HepG2 (cell line): ENCODE measurements around the gene P4HA3. TPM values are rescaled to one million over a fixed set of nuclear protein-coding genes. Genes with fewer than 3 reads are reported as not detected.

Experiments
- ATAC-seq: fragments of 200-7000 bp; cut with Tn5 transposase; 3 replicates; pipeline ENCODE4 v1.9.1; 2020; ENCODE audit warnings: mild to moderate bottlenecking, moderate library complexity
- BruUV-seq: library from RNA; stranded (reverse); fragments of 400-500 nt; replicated peaks from 2 replicates; lab custom pipeline; 2021; lab: Mats Ljungman, UMichigan
- CTCF ChIA-PET: fragments of 300-600 bp; formaldehyde crosslinking; extraction: SDS; loops from one replicate; lab custom pipeline; 2021; ENCODE audit warnings: low total read pairs, inconsistent platforms, low intra/inter-chr PET ratio; lab: Yijun Ruan, JAX
- POLR2A ChIA-PET: fragments of 350-600 bp; sonication (Branson Sonifier 250); formaldehyde crosslinking; loops from one replicate; lab custom pipeline; 2020; ENCODE audit warnings: antibody characterized with exemption, inconsistent platforms; lab: Yijun Ruan, JAX
- DNase-seq: peaks from one replicate; pipeline ENCODE4 v3.0.0-alpha.2; 2015; ENCODE audit warnings: low spot score
- FAIRE-seq: peaks from 3 replicates; lab custom pipeline; 2011; peaks lifted over from hg19 to GRCh38; lab: Jason Lieb, UNC
- H2AFZ ChIP-seq: one replicate; pipeline ENCODE4 v1.6.1; 2011; ENCODE audit warnings: low read length, inconsistent platforms
- H3K27ac ChIP-seq: fragments of 300-600 bp; 3 replicates; pipeline ENCODE4 v1.8.0; 2011; ENCODE audit warnings: mixed run types, mild to moderate bottlenecking, mixed read lengths, low read length, inconsistent platforms; ENCODE audit not compliant: insufficient read depth; ENCODE audit errors: extremely low read length
- H3K27me3 ChIP-seq, 2 experiments: fragments of 200-600 bp in 1 of 2; 2 replicates in 1 of 2; 3 replicates in 1 of 2; pipeline versions ENCODE4 v1.6.0 to v1.8.0; 2011; ENCODE audit warnings: low read length in 2 of 2, mild to moderate bottlenecking in 2 of 2, moderate library complexity in 2 of 2, inconsistent platforms in 1 of 2; ENCODE audit not compliant: insufficient read depth in 2 of 2, control insufficient read depth in 1 of 2
- H3K36me3 ChIP-seq, 2 experiments: fragments of 200-600 bp in 1 of 2; replicated peaks in 1 of 2; 2 replicates in 1 of 2; 3 replicates in 1 of 2; pipeline versions ENCODE4 v1.5.1 to v1.8.0; 2011; ENCODE audit warnings: low read length in 2 of 2, inconsistent platforms in 1 of 2; ENCODE audit not compliant: insufficient read depth in 2 of 2, control insufficient read depth in 1 of 2
- H3K4me1 ChIP-seq: 2 replicates; pipeline ENCODE4 v1.5.1; 2012; ENCODE audit warnings: low read length, inconsistent platforms; ENCODE audit not compliant: insufficient read depth
- H3K4me2 ChIP-seq: 2 replicates; pipeline ENCODE4 v1.6.0; 2011; ENCODE audit warnings: low read depth, low read length, inconsistent platforms
- H3K4me3 ChIP-seq, 3 experiments: fragments of 200-600 bp in 1 of 3; sonication (generic), shearing (Covaris generic) in 1 of 3; replicated peaks in 1 of 3; 2 replicates each; pipeline ENCODE4 v1.5.1; 2011 to 2016; ENCODE audit warnings: low read length in 3 of 3, inconsistent platforms in 2 of 3, low read depth in 2 of 3, mild to moderate bottlenecking in 2 of 3, control low read depth in 1 of 3, mixed read lengths in 1 of 3; ENCODE audit not compliant: insufficient read depth in 1 of 3
- H3K79me2 ChIP-seq: one replicate; pipeline ENCODE4 v1.6.1; 2011; ENCODE audit warnings: low read length, inconsistent platforms; ENCODE audit not compliant: insufficient read depth
- H3K9ac ChIP-seq: 2 replicates; pipeline ENCODE4 v1.6.0; 2011; ENCODE audit warnings: mild to moderate bottlenecking, low read depth, low read length, inconsistent platforms; ENCODE audit not compliant: insufficient read depth
- H3K9me3 ChIP-seq: 2 replicates; pipeline ENCODE4 v1.5.1; 2012; ENCODE audit warnings: mild to moderate bottlenecking, low read length
- H4K20me1 ChIP-seq: 2 replicates; pipeline ENCODE4 v1.6.0; 2011; ENCODE audit warnings: inconsistent platforms, mild to moderate bottlenecking, low read length, moderate library complexity; ENCODE audit not compliant: insufficient read depth
- CEBPB ChIP-seq: IDR thresholded peaks from 2 replicates; pipeline ENCODE4 v1.6.1; 2011; ENCODE audit warnings: low read depth, low read length, improper control_type of control experiment, borderline replicate concordance
- CENPT ChIP-seq: sonication (generic); formaldehyde crosslinking; IDR thresholded peaks from 2 replicates; pipeline ENCODE4 v1.8.0; 2022; ENCODE audit warnings: low read depth, mild to moderate bottlenecking, moderate library complexity, missing genetic modification reagents
- DNMT1 ChIP-seq: sonication (generic); formaldehyde crosslinking; IDR thresholded peaks from 2 replicates; pipeline ENCODE4 v1.5.1; 2020; ENCODE audit warnings: mild to moderate bottlenecking, missing genetic modification reagents
- HDAC6 ChIP-seq: fragments of 200-600 bp; sonication (generic); IDR thresholded peaks from 2 replicates; pipeline ENCODE4 v1.7.0; 2017; ENCODE audit warnings: mild to moderate bottlenecking, antibody characterized with exemption, low read length, low read depth
- MTF1 ChIP-seq: sonication (generic); formaldehyde crosslinking; IDR thresholded peaks from 2 replicates; pipeline ENCODE4 v1.5.0; 2020; ENCODE audit warnings: missing genetic modification reagents
- POLR2G ChIP-seq: fragments of 200-400 bp; formaldehyde crosslinking; IDR thresholded peaks from 2 replicates; pipeline ENCODE4 v1.6.1; 2018; ENCODE audit warnings: mild to moderate bottlenecking, low read depth, low read length, moderate library complexity
- ZNF678 ChIP-seq: sonication (generic); formaldehyde crosslinking; IDR thresholded peaks from 2 replicates; pipeline ENCODE4 v1.4.0; 2020; ENCODE audit warnings: mild to moderate bottlenecking, missing genetic modification reagents
- ZNF883 ChIP-seq: sonication (generic); formaldehyde crosslinking; IDR thresholded peaks from 2 replicates; pipeline ENCODE4 v1.5.1; 2020; ENCODE audit warnings: mild to moderate bottlenecking, missing genetic modification reagents; ENCODE audit errors: not compliant biosample characterization
- ZSCAN30 ChIP-seq: sonication (generic); formaldehyde crosslinking; IDR thresholded peaks from 2 replicates; pipeline ENCODE4 v1.5.0; 2020; ENCODE audit warnings: mild to moderate bottlenecking, missing genetic modification reagents
- WGBS: methylation state at CpG from one replicate; pipeline ENCODE4 v1.1.6; 2017; ENCODE audit warnings: low lambda C conversion rate; 5-methylcytosine and 5-hydroxymethylcytosine counted together
- in situ Hi-C: cut with HindIII; loops from 2 replicates; pipeline ENCODE4 v1.10.0; 2017; ENCODE audit warnings: low pct_unique_long_range_greater_than_20kb; ENCODE audit not compliant: extremely low pct_ligation_motif_present
- intact Hi-C: fragments of 100-400 bp; cut with micrococcal nuclease; formaldehyde crosslinking; loops from one replicate; pipeline ENCODE4 v1.10.0; 2022; ENCODE audit not compliant: unreplicated experiment
- polyA plus RNA-seq, 8 experiments: library from polyadenylated mRNA; depleted of rRNA in 3 of 8; stranded (reverse) in 7 of 8; unstranded in 1 of 8; fragments of >200 nt; fragmentation: Illumina TruSeq in 4 of 8; extraction: Trizol in 4 of 8; gene quantifications; 2 replicates each; pipeline versions ENCODE4 v1.2.1 to v1.2.3, GENCODE V29; 2011 to 2016; ENCODE audit warnings: low read depth in 4 of 8, missing spikeins in 1 of 8, mixed read lengths in 1 of 8; ENCODE audit not compliant: insufficient read depth in 1 of 8
- total RNA-seq, 5 experiments: library from RNA; depleted of rRNA; stranded (reverse); fragments of >200 nt; fragmentation: Illumina TruSeq; extraction: Trizol; gene quantifications; 2 replicates each; pipeline ENCODE4 v1.2.3, GENCODE V29; 2016; ENCODE audit warnings: low read depth in 1 of 5
- TF ChIP-seq, protein P1 (sequence below): sonication (generic); formaldehyde crosslinking; IDR thresholded peaks from 2 replicates; pipeline ENCODE4 v1.8.1; 2023; ENCODE audit warnings: mild to moderate bottlenecking, missing genetic modification reagents
- TF ChIP-seq, protein P2 (sequence below): sonication (generic); formaldehyde crosslinking; IDR thresholded peaks from 2 replicates; pipeline ENCODE4 v1.4.0; 2020; ENCODE audit warnings: missing genetic modification reagents
- TF ChIP-seq, protein P3 (sequence below): sonication (generic); formaldehyde crosslinking; IDR thresholded peaks from 2 replicates; pipeline ENCODE4 v1.5.0; 2020; ENCODE audit warnings: mild to moderate bottlenecking, missing genetic modification reagents
- TF ChIP-seq, protein P4 (sequence below): sonication (generic); formaldehyde crosslinking; IDR thresholded peaks from 2 replicates; pipeline ENCODE4 v1.4.0; 2020; ENCODE audit warnings: missing genetic modification reagents

Gene P4HA3
- total and polyA plus RNA-seq, 2 of the 13 experiments (the other 11 are each of a cell fraction or from before 2014, with no cell fraction given) = not detected

DNA sequence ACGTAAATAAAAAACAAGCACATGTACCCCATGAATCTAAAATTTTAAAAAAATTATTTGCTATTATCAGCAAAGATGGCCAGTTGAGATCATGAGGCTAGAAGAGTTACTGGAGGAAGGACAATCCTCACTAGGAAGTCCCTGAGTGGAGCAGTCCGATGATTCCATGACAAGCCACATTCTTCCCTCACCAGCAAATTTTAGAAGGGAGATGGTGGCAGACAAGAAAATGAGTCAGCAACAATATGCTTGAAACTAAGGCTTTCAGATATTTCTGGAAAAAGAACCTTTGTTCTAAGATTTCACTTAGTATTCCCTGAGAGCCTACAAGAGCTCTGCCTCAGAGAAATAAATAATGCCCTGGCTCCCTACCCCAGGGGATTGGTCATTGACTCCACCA, 34.9 kb downstream of the P4HA3 start:
- 0 out of 5 replicates have a peak, but pooled peaks cover 0 to 8% of the 10 kb centered on the region in 2 experiments for H3K27me3 ChIP-seq
- ATAC-seq (no peak), FAIRE-seq (no peak), DNase-seq (no peak)
- no peak overlapping the region for H3K4me2 ChIP-seq
- H3K4me1 ChIP-seq = no peaks in the 10 kb centered on the region
- no peak overlapping the region for H3K4me3 ChIP-seq
- in situ Hi-C loops = no loop called here
- no peak overlapping the region for H3K9ac ChIP-seq
- POLR2A ChIA-PET = no interaction called here
- TF ChIP-seq, protein P1, sequence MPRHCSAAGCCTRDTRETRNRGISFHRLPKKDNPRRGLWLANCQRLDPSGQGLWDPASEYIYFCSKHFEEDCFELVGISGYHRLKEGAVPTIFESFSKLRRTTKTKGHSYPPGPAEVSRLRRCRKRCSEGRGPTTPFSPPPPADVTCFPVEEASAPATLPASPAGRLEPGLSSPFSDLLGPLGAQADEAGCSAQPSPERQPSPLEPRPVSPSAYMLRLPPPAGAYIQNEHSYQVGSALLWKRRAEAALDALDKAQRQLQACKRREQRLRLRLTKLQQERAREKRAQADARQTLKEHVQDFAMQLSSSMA (CRISPR knock-in tag) = no peak
- TF ChIP-seq, protein P2, sequence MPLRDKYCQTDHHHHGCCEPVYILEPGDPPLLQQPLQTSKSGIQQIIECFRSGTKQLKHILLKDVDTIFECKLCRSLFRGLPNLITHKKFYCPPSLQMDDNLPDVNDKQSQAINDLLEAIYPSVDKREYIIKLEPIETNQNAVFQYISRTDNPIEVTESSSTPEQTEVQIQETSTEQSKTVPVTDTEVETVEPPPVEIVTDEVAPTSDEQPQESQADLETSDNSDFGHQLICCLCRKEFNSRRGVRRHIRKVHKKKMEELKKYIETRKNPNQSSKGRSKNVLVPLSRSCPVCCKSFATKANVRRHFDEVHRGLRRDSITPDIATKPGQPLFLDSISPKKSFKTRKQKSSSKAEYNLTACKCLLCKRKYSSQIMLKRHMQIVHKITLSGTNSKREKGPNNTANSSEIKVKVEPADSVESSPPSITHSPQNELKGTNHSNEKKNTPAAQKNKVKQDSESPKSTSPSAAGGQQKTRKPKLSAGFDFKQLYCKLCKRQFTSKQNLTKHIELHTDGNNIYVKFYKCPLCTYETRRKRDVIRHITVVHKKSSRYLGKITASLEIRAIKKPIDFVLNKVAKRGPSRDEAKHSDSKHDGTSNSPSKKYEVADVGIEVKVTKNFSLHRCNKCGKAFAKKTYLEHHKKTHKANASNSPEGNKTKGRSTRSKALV (CRISPR knock-in tag) = no peak
- TF ChIP-seq HDAC6 (no peak), ZNF883 (CRISPR knock-in tag) (no peak), MTF1 (CRISPR knock-in tag) (no peak)
- no peaks in the 10 kb centered on the region for H3K36me3 ChIP-seq
- CTCF ChIA-PET = no interaction called here
- H4K20me1 ChIP-seq = no peaks in the 10 kb centered on the region
- intact Hi-C loops = no loop called here
- H3K27ac ChIP-seq = no peak overlapping the region
- BruUV-seq = no TSS peak
- WGBS = 29% methylated on average over 2 of the region's 2 CpGs
- H3K9me3 ChIP-seq = no peaks in the 10 kb centered on the region
- H2AFZ ChIP-seq = no peak overlapping the region
- H3K79me2 ChIP-seq = no peaks in the 10 kb centered on the region

DNA sequence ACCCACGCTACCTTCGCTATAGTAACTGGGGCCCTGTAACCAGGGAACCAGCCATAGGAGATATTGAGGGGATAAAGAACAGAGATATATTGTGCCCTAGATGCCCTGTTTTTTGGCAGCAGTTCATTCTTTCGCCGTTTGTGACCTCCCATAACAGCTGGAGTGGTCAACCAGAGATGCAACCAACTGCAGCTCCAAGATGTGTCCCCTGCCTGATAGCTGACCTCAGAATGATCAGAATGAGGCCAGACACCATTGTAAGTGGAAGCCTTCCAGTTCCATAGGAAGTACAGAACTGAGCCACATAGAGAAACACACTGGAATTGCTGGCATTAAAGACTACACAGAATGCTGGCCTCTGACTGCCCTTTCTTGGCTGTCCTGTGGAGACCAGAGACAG, 39.2 kb downstream of the P4HA3 start:
- 24% methylated on average over 4 of the region's 4 CpGs for WGBS
- FAIRE-seq (no peak), DNase-seq (no peak), ATAC-seq (no peak)
- Histone ChIP-seq H3K9me3 (no peaks in the 10 kb centered on the region), H2AFZ (no peak overlapping the region), H3K36me3 (no peaks in the 10 kb centered on the region), H3K9ac (no peak overlapping the region), H3K27ac (no peak overlapping the region), H3K4me3 (no peak overlapping the region), H3K27me3 (peaks cover 0 to 18% of the 10 kb centered on the region in 2 experiments; a peak in 2 of 5 replicates), H3K4me1 (peaks cover 11% of the 10 kb centered on the region; the same call in 1 of the 2 replicates), H3K79me2 (no peaks in the 10 kb centered on the region), H4K20me1 (no peaks in the 10 kb centered on the region), H3K4me2 (no peak overlapping the region)
- in situ Hi-C loops (no loop called here), intact Hi-C loops (no loop called here)
- no TSS peak for BruUV-seq
- ChIA-PET POLR2A (no interaction called here), CTCF (no interaction called here)
- TF ChIP-seq POLR2G = no peak
- no peak for TF ChIP-seq CENPT (CRISPR knock-in tag)
- TF ChIP-seq DNMT1 = no peak
- TF ChIP-seq, protein P3, sequence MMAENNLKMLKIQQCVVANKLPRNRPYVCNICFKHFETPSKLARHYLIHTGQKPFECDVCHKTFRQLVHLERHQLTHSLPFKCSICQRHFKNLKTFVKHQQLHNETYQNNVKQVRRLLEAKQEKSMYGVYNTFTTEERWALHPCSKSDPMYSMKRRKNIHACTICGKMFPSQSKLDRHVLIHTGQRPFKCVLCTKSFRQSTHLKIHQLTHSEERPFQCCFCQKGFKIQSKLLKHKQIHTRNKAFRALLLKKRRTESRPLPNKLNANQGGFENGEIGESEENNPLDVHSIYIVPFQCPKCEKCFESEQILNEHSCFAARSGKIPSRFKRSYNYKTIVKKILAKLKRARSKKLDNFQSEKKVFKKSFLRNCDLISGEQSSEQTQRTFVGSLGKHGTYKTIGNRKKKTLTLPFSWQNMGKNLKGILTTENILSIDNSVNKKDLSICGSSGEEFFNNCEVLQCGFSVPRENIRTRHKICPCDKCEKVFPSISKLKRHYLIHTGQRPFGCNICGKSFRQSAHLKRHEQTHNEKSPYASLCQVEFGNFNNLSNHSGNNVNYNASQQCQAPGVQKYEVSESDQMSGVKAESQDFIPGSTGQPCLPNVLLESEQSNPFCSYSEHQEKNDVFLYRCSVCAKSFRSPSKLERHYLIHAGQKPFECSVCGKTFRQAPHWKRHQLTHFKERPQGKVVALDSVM (CRISPR knock-in tag) = no peak
- TF ChIP-seq CEBPB = no peak
- TF ChIP-seq, protein P4, sequence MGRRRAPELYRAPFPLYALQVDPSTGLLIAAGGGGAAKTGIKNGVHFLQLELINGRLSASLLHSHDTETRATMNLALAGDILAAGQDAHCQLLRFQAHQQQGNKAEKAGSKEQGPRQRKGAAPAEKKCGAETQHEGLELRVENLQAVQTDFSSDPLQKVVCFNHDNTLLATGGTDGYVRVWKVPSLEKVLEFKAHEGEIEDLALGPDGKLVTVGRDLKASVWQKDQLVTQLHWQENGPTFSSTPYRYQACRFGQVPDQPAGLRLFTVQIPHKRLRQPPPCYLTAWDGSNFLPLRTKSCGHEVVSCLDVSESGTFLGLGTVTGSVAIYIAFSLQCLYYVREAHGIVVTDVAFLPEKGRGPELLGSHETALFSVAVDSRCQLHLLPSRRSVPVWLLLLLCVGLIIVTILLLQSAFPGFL (CRISPR knock-in tag) = no peak
- TF ChIP-seq ZSCAN30 (CRISPR knock-in tag) = no peak
- TF ChIP-seq ZNF678 (CRISPR knock-in tag) = no peak
